Measurements from ENCODE around the gene OR6C4. TPM values are rescaled to one million over a fixed set of nuclear protein-coding genes. Genes with fewer than 3 reads are reported as not detected.
"Not testable (repeated sequence)": the region's sequence is repeated elsewhere in the genome, so short reads cannot be mapped to it uniquely, and the experiment has no call there.

The OR6C4 gene
- total RNA-seq, 1 donor from 2014 or later, result not detected

DNA sequence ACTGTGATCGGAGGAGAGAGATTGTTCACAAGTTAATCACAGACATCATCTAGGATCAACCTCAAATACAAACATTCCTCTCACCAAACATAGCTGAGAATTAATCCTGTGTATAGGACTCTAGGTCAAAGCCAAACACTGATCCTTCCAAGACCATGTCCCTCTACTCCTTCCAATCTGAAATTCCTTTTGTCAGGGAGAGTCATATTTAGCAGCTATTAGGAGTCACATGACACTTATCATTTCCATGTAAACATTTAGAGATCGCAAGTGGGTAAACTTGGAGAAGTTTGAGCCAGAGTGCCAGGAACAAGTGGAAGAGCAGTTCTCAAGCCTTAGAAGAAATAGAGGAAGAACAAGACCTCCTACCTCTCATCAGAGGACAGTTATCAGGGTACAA is 36.4 kb downstream of the OR6C4 start:
- ChIA-PET POLR2A (no interaction called here), CTCF (no interaction called here)
- peaks cover 45% of the 10 kb centered on the region for H3K27me3 Mint-ChIP-seq
- no peak overlapping the region for H3K4me3 Mint-ChIP-seq
- TF ChIP-seq, protein P1, sequence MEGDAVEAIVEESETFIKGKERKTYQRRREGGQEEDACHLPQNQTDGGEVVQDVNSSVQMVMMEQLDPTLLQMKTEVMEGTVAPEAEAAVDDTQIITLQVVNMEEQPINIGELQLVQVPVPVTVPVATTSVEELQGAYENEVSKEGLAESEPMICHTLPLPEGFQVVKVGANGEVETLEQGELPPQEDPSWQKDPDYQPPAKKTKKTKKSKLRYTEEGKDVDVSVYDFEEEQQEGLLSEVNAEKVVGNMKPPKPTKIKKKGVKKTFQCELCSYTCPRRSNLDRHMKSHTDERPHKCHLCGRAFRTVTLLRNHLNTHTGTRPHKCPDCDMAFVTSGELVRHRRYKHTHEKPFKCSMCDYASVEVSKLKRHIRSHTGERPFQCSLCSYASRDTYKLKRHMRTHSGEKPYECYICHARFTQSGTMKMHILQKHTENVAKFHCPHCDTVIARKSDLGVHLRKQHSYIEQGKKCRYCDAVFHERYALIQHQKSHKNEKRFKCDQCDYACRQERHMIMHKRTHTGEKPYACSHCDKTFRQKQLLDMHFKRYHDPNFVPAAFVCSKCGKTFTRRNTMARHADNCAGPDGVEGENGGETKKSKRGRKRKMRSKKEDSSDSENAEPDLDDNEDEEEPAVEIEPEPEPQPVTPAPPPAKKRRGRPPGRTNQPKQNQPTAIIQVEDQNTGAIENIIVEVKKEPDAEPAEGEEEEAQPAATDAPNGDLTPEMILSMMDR (IDR thresholded peaks at IDR 0.05), result no peak
- H3K4me1 Mint-ChIP-seq, result no peaks in the 10 kb centered on the region
- no peak overlapping the region for H3K27ac Mint-ChIP-seq
- intact Hi-C loops (cut with micrococcal nuclease), result no loop called here
- DNase-seq (no peak), ATAC-seq (ENCODE audit: low read depth) (no peak)
- H3K36me3 Mint-ChIP-seq (ENCODE audit: low read depth), result no peaks in the 10 kb centered on the region
- peaks cover 4% of the 10 kb centered on the region for H3K9me3 Mint-ChIP-seq

DNA sequence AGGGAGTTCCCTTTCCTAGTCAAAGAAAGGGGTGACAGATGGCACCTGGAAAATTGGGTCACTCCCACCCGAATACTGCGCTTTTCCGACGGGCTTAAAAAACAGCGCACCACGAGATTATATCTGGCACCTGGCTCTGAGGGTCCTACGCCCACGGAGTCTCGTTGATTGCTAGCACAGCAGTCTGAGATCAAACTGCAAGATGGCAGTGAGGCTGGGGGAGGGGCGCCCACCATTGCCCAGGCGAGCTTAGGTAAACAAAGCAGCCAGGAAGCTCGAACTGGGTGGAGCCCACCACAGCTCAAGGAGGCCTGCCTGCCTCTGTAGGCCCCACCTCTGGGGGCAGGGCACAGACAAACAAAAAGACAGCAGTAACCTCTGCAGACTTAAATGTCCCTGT is 40.8 kb downstream of the OR6C4 start:
- H3K9me3 Mint-ChIP-seq; intact Hi-C loops (cut with micrococcal nuclease); H3K4me3 Mint-ChIP-seq; ATAC-seq (ENCODE audit: low read depth); DNase-seq; POLR2A ChIA-PET; CTCF ChIA-PET; H3K4me1 Mint-ChIP-seq; H3K36me3 Mint-ChIP-seq (ENCODE audit: low read depth); H3K27ac Mint-ChIP-seq: not testable (repeated sequence)
- peaks cover 40% of the 10 kb centered on the region for H3K27me3 Mint-ChIP-seq

Other genes with a start within 250 kb of the OR6C4 start
- not detected in 2 replicates for gene OR6C1, start 235.3 kb upstream of the OR6C4 start, total RNA-seq
- not detected in 2 replicates for gene OR6C3, start 218.9 kb upstream of the OR6C4 start, total RNA-seq
- gene OR6C75, start 186.6 kb upstream of the OR6C4 start, total RNA-seq, result not detected in 2 replicates
- not detected in 2 replicates for gene OR6C65, start 149.1 kb upstream of the OR6C4 start, total RNA-seq
- not detected in 2 replicates for gene OR6C76, start 123.3 kb upstream of the OR6C4 start, total RNA-seq
- gene OR6C2, start 105.5 kb upstream of the OR6C4 start, total RNA-seq, result not detected in 2 replicates
- gene OR6C70, start 79.5 kb upstream of the OR6C4 start, total RNA-seq, result not detected in 2 replicates
- not detected in 2 replicates for gene OR6C68, start 57.2 kb upstream of the OR6C4 start, total RNA-seq
- gene OR2AP1, start 22.9 kb downstream of the OR6C4 start, total RNA-seq, result 0.32 TPM in 1 of 2 replicates, not detected in the other
- not detected in 2 replicates for gene OR10P1, start 87.3 kb downstream of the OR6C4 start, total RNA-seq
- 1.4 and 2.1 TPM in 2 replicates for gene ITGA7, start 158.3 kb downstream of the OR6C4 start, total RNA-seq
- gene BLOC1S1, start 166.4 kb downstream of the OR6C4 start, total RNA-seq, result 91.0 and 104 TPM in 2 replicates
- 10.3 and 16.5 TPM in 2 replicates for gene RDH5, start 170.8 kb downstream of the OR6C4 start, total RNA-seq
- 104 and 111 TPM in 2 replicates for gene CD63, start 179.4 kb downstream of the OR6C4 start, total RNA-seq
- 5.2 and 6.4 TPM in 2 replicates for gene GDF11, start 193.5 kb downstream of the OR6C4 start, total RNA-seq

Measured in activated B cell treated with CpG ODN at 0.5 μM for 24 hours (primary cell).